Caki2 (cell line): Measurements from ENCODE around the gene GSTO1. TPM values are rescaled to one million over a fixed set of nuclear protein-coding genes. Genes with fewer than 3 reads are reported as not detected.
A peak's percentile ranks its signal among the peaks of the same experiment; 100 is the strongest.
"Not testable (repeated sequence)": the region's sequence is repeated elsewhere in the genome, so short reads cannot be mapped to it uniquely, and the experiment has no call there.

Experiments used
- DNase-seq: peaks from one replicate; pipeline ENCODE4 v3.0.0-alpha.2; 2015; ENCODE audit warnings: low read depth
- in situ Hi-C: cut with HindIII; loops from 2 replicates; pipeline ENCODE4 v1.10.0; 2016; ENCODE audit warnings: low sequenced_read_pairs, low pct_unique_long_range_greater_than_20kb, mixed read lengths
- total RNA-seq: library from RNA; depleted of rRNA; stranded (reverse); fragments of >200 nt; shearing (Covaris generic); gene quantifications from 2 replicates; pipeline ENCODE4 v1.2.3, GENCODE V29; 2014; ENCODE audit warnings: low replicate concordance

GSTO1 gene
- total RNA-seq, 1 experiment from 2014 or later: 108 TPM

GRCh38 chr10:104246976-104247375 is 7.7 kb upstream of the GSTO1 start:
- in situ Hi-C loops: no loop called here
- no peak for DNase-seq

GRCh38 chr10:104247513-104248146 is 7.1 kb upstream of the GSTO1 start:
- in situ Hi-C loops: no loop called here
- no peak for DNase-seq

GRCh38 chr10:104248931-104249330 is 5.8 kb upstream of the GSTO1 start:
- in situ Hi-C loops, DNase-seq: not testable (repeated sequence)

- DNase-seq: no peak
- in situ Hi-C loops: no loop called here
These were observed 4.3 kb upstream of the GSTO1 start for GRCh38 chr10:104250371-104250770.

GRCh38 chr10:104251443-104251842 is 3.2 kb upstream of the GSTO1 start:
- DNase-seq: no peak
- in situ Hi-C loops: no loop called here

- DNase-seq: no peak
- in situ Hi-C loops: no loop called here
These were observed 2.3 kb upstream of the GSTO1 start for GRCh38 chr10:104252368-104252767.

- in situ Hi-C loops: no loop called here
- DNase-seq: no peak
These were observed 1.6 kb upstream of the GSTO1 start for GRCh38 chr10:104253106-104253505.

- in situ Hi-C loops: no loop called here
- no peak for DNase-seq
These were observed 884 bp upstream of the GSTO1 start for GRCh38 chr10:104253606-104254410.

GRCh38 chr10:104255311-104255981 is 754 bp downstream of the GSTO1 start:
- in situ Hi-C loops: no loop called here
- peak; percentile 23 for DNase-seq

GRCh38 chr10:104256335-104256961 is 1.8 kb downstream of the GSTO1 start:
- in situ Hi-C loops: no loop called here
- DNase-seq: no peak

GRCh38 chr10:104257235-104257634 is 2.5 kb downstream of the GSTO1 start:
- DNase-seq: no peak
- in situ Hi-C loops: no loop called here

- DNase-seq: no peak
- in situ Hi-C loops: no loop called here
These were observed 3.5 kb downstream of the GSTO1 start for GRCh38 chr10:104258209-104258608.

GRCh38 chr10:104259456-104259855 is 4.8 kb downstream of the GSTO1 start:
- DNase-seq: no peak
- in situ Hi-C loops: no loop called here

- no peak for DNase-seq
- in situ Hi-C loops: no loop called here
These were observed 5.5 kb downstream of the GSTO1 start for GRCh38 chr10:104259999-104260774.

- no peak for DNase-seq
- in situ Hi-C loops: no loop called here
These were observed 6.1 kb downstream of the GSTO1 start for GRCh38 chr10:104260775-104261115.

- no peak for DNase-seq
- in situ Hi-C loops: no loop called here
These were observed 7.4 kb downstream of the GSTO1 start for GRCh38 chr10:104262055-104262454.

GRCh38 chr10:104264783-104265182 is 10.1 kb downstream of the GSTO1 start:
- in situ Hi-C loops: no loop called here
- DNase-seq: no peak

- in situ Hi-C loops: no loop called here
- no peak for DNase-seq
These were observed 13.2 kb downstream of the GSTO1 start for GRCh38 chr10:104267721-104268404.
